ENCODE results near the gene DNHD1.

The DNHD1 gene

DNA sequence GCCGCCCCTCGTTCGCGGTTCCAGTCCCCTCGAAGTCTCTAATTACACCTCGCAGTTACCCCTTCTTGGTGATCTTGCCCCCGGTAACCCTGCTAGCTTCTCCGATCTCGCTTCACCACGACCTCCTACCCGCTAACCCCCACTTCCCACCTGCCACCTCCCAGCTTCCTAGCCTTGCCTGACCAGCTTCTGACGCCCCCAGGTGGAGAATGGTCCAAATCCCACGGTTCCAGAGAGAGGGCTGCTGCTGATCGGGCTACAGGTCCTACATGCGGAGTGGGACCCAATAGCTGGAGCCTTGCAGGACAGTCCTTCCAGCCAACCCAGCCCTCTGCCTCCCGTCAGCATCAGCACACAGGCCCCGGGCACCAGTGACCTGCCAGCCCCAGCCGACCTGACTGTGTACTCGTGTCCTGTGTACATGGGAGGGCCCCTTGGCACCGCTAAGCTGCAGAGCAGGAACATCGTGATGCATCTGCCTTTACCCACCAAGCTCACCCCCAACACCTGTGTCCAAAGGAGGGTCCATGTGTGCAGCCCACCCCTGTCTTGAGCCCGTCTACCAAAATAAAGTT is 74.4 kb downstream of the DNHD1 start:
- TF ChIP-seq CTCF (IDR thresholded peaks at IDR 0.05; ENCODE audit: control insufficient read depth, insufficient read depth, low read depth, low read length, missing control alignments) = no peak
- DNase-seq (ENCODE audit: low read depth) = no peak
- H3K4me3 ChIP-seq (ENCODE audit: control insufficient read depth, low read depth, low read length) = no peak overlapping the region

DNA sequence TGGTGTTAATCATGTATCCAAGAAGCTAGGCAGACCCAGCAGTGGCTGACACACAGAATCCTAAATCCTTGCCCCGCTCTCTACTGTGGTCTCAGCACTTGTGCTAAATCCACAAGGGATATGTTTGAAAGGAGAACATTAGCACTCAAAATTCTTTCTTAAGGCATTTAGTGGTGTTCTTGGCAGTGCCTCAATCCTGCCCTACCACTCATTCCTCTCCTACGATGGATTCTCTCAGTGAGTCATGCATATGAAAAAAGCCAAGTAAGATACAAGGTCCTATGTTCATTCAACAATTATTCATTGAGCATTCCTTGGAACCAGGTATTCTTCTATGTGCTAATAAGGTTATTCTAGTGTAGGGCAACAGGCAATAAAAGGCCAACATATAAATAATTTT is 75.1 kb downstream of the DNHD1 start:
- peak; percentile 55 for DNase-seq (ENCODE audit: low read depth)
- TF ChIP-seq CTCF (IDR thresholded peaks at IDR 0.05; ENCODE audit: control insufficient read depth, insufficient read depth, low read depth, low read length, missing control alignments) = no peak

DNA sequence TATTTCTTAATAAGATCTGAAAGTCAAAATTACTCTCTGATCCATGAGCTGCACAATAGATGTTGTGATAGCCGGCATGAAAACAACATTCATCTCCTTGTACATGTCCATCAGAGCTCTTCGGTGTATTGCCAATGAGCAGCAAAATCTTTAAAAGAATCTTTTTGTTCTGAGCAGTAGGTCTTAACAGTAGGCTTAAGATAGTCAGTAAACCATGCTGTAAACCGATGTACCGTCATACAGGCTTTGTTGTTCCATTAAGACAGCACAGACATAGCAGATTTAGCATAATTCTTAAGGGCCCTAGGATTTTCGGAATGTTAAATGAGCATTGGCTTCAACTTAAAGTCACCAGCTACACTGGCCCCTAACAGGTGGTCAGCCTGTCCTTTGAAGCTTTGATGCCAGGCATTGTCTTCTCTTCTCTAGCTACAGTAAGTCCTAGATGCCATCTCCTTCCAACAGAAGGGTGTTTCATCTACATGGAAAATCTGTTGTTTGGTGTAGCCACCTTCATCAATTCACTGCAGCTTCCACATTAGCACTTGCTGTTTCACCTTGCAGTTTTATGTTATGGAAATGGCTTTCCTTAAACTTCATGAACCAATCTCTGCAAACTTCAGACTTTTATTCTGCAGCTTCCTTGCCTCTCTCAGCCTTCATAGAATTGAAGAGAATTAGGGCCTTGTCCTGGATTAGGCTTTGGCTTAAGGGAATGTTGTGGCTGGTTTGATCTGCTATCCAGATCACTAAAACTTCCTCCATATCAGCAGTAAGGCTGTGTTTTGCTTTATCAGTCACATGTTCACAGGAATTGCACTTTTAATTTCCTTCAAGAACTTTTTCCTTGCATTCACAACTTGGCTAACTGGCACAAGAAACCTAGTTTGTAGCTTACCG is 78.0 kb downstream of the DNHD1 start:
- DNase-seq (ENCODE audit: low read depth) = no peak
- H3K4me3 ChIP-seq (ENCODE audit: control insufficient read depth, low read depth, low read length) = no peak overlapping the region
- no peak for TF ChIP-seq CTCF (IDR thresholded peaks at IDR 0.05; ENCODE audit: control insufficient read depth, insufficient read depth, low read depth, low read length, missing control alignments)

More for the DNA sequence above, 75.1 kb downstream of the DNHD1 start:
- no peak overlapping the region for H3K4me3 ChIP-seq (ENCODE audit: control insufficient read depth, low read depth, low read length)

DNA sequence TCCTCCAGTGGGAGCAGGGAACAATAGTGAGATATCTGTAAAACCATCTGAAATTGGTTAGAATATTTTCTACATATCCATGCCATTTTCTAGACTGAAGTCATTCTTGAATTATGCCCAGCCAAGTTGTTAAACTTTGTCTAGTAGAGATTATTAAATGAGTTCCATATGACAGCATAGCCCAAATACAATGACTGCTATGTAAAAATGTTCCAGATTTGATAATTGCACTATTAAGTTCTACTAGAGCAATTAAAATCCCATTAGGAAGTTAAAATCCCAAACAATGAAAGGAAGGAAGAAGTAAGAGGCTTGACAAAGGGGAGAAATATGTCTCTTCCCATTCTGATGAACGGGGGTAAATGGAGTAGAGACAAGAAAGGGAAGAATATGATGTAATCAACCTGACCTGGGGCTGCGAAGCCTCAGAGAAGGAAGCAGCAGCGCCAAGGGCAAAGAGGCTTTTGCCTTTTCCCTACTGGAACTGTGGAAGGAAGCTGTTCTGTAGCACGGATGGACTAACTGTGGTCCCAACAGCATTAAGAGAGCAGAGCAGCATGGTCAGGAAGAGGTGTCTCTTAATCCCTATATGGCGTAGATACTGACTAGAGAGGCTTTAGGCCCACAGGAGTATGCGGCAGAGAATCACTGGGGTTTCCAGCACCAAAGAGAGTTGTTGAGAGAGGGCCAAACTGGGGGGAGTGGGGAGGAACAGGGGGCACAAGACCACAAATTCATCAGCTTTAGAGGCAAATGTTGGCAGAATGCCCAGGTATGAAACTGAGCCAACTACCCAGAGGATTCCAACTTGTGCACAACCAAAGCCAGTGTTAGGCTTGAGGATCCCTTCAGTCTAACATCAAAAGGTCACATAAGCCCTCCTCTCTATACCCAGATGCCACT is 79.6 kb downstream of the DNHD1 start:
- H3K4me3 ChIP-seq (ENCODE audit: control insufficient read depth, low read depth, low read length) = no peak overlapping the region
- peak; percentile 65 for DNase-seq (ENCODE audit: low read depth)
- TF ChIP-seq CTCF (IDR thresholded peaks at IDR 0.05; ENCODE audit: control insufficient read depth, insufficient read depth, low read depth, low read length, missing control alignments) = peak; percentile 4

GRCh38 chr11:6578134-6578533 is 81.1 kb downstream of the DNHD1 start:
- no peak for DNase-seq (ENCODE audit: low read depth)
- no peak overlapping the region for H3K4me3 ChIP-seq (ENCODE audit: control insufficient read depth, low read depth, low read length)
- no peak for TF ChIP-seq CTCF (IDR thresholded peaks at IDR 0.05; ENCODE audit: control insufficient read depth, insufficient read depth, low read depth, low read length, missing control alignments)

DNA sequence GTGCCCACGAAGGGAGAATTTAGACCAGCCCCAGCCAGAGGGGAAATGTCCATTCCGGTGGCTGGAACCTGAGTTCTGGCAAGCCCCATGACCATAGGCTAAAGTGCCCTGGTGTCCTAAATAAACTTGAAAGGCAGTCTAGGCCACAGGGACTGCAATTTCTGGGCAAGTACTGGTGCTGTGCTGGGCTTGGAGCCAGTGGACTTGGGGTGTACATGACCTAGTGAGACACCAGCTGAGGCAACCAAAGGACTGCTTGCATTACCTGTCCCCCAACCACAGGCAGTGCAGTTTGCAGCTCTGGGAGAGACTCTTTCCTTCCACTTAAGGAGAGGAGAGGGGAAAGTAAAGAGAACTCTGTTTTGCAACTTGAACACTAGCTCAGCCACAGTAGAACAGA is 82.6 kb downstream of the DNHD1 start:
- no peak overlapping the region for H3K4me3 ChIP-seq (ENCODE audit: control insufficient read depth, low read depth, low read length)
- TF ChIP-seq CTCF (IDR thresholded peaks at IDR 0.05; ENCODE audit: control insufficient read depth, insufficient read depth, low read depth, low read length, missing control alignments) = no peak
- no peak for DNase-seq (ENCODE audit: low read depth)

All from AG09309 (cell line).